Common myeloid progenitor, CD34-positive (primary cell): ENCODE data around the gene WNT16.
"Not testable (repeated sequence)": the region's sequence is repeated elsewhere in the genome, so short reads cannot be mapped to it uniquely, and the experiment has no call there.

ENCODE experiments used
- CTCF ChIA-PET: fragments of 350-600 bp; sonication (Branson Sonifier 250); formaldehyde crosslinking; loops from one replicate; lab custom pipeline; 2021; ENCODE audit warnings: antibody characterized with exemption; lab: Charles Lee
- POLR2A ChIA-PET: fragments of 350-600 bp; sonication (Branson Sonifier 250); formaldehyde crosslinking; loops from one replicate; lab custom pipeline; 2021; ENCODE audit warnings: antibody characterized with exemption; lab: Charles Lee
- DNase-seq, 3 donors: peaks; one replicate each; pipeline versions ENCODE4 v3.0.0 to v3.0.0-alpha.2; 2013
- H3K27ac ChIP-seq, 2 experiments: 1 replicate in 1 of 2; 2 replicates in 1 of 2; pipeline ENCODE4 v1.7.0; 2013; ENCODE audit warnings: inconsistent platforms in 2 of 2, low read length in 2 of 2, mild to moderate bottlenecking in 2 of 2, low read depth in 1 of 2, moderate library complexity in 1 of 2; ENCODE audit not compliant: severe bottlenecking in 2 of 2, insufficient read depth in 1 of 2, poor library complexity in 1 of 2
- H3K27me3 ChIP-seq, 5 experiments: replicated peaks in 2 of 5; 1 replicate in 3 of 5; 2 replicates in 2 of 5; pipeline versions ENCODE4 v1.6.1 to v1.7.0; 2013; ENCODE audit warnings: low read length in 4 of 5, mild to moderate bottlenecking in 2 of 5, moderate library complexity in 2 of 5, inconsistent platforms in 1 of 5; ENCODE audit not compliant: insufficient read depth in 5 of 5, control insufficient read depth in 4 of 5
- H3K36me3 ChIP-seq, 4 experiments: 1 replicate in 2 of 4; 2 replicates in 2 of 4; pipeline versions ENCODE4 v1.6.1 to v1.7.0; 2013; ENCODE audit warnings: low read length in 3 of 4, control low read depth in 1 of 4, mild to moderate bottlenecking in 1 of 4; ENCODE audit not compliant: control insufficient read depth in 4 of 4, insufficient read depth in 4 of 4
- H3K4me1 ChIP-seq, 4 experiments: 1 replicate in 3 of 4; 2 replicates in 1 of 4; pipeline versions ENCODE4 v1.6.1 to v1.7.1; 2013; ENCODE audit warnings: low read length in 3 of 4, mild to moderate bottlenecking in 3 of 4, control low read depth in 1 of 4, inconsistent platforms in 1 of 4, moderate library complexity in 1 of 4; ENCODE audit not compliant: control insufficient read depth in 4 of 4, insufficient read depth in 4 of 4; ENCODE audit errors: control extremely low read depth in 1 of 4
- H3K4me3 ChIP-seq, 7 experiments: 1 replicate in 4 of 7; 2 replicates in 3 of 7; pipeline versions ENCODE4 v1.5.1 to v1.7.0; 2013; ENCODE audit warnings: mild to moderate bottlenecking in 7 of 7, low read length in 6 of 7, moderate library complexity in 6 of 7, inconsistent platforms in 2 of 7, low read depth in 2 of 7, control low read depth in 1 of 7; ENCODE audit not compliant: insufficient read depth in 4 of 7, control insufficient read depth in 1 of 7; ENCODE audit errors: extremely low read depth in 1 of 7
- H3K9me3 ChIP-seq, 5 experiments: 1 replicate in 4 of 5; 2 replicates in 1 of 5; pipeline versions ENCODE4 v1.6.1 to v1.7.1; 2013; ENCODE audit warnings: low read length in 4 of 5, mild to moderate bottlenecking in 2 of 5, inconsistent platforms in 1 of 5, low read depth in 1 of 5, moderate library complexity in 1 of 5; ENCODE audit not compliant: control insufficient read depth in 4 of 5, insufficient read depth in 2 of 5; ENCODE audit errors: control extremely low read depth in 1 of 5
- WGBS: methylation state at CpG from one replicate; pipeline ENCODE4 v1.1.5; 2013; ENCODE audit not compliant: insufficient coverage; 5-methylcytosine and 5-hydroxymethylcytosine counted together

Gene WNT16

DNA sequence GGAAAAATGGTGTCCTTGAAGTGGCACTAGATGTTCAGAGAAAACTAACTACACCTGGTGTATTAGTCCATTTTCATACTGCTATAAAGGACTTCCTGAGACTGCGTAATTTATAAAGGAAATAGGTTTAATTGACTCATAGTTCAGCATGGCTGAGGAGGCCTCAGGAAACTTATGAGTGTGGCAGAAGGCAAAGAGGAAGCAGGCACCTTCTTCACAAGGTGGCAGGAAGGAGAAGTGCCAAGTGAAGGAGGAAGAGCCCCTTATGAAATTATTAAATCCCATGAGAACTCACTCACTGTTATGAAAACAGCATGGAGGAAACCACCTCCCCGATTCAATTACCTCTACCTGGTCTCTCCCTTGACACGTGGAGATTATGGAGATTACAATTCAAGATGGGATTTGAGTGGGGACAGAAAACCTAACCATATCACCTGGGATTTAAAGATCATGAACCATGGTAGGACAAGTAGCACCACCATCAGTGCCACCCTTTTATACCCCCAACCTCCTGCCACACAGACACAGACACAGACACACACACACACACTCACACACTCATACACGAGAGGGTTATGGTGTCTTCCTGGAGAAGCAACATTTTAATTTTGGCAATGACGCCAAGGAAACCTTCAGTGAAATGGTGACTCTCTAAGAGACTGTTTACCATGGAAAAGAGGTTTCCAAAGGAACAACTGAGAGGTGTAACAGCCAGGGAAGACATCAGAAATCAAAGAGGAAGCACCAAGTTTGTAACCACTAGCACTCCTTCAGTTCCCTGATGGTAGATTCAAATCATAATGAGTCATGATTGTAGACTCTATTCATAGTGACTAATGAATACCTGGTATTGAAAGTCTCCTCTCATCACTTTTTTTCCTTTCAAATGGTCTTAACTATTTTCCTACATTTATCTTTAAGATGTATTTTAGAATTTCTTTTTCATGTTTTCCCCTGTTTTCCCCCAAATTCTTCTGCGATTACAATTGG lies 41.8 kb upstream of the WNT16 start:
- 64% methylated on average over 2 of the region's 6 CpGs for WGBS
- CTCF ChIA-PET: no interaction called here

DNA sequence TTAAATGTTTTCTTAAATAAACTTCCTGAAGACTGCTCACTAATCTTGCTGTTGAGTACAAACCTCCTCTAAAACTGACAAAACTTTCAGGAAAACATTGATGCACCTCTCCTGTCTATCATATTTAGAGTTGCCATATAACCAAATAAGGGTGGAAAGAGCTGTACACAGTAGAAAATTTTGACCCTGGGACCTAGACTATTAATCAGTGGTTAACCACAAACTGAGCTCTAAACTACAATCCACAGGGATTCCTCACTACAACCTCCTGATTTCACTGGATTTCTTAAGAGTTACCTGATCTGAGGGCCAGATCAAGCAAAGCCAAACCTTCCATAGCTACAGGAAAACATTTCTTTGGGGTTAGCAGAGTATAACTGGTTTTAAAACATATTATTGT lies 39.9 kb upstream of the WNT16 start:
- Histone ChIP-seq H3K36me3 (peaks cover 0 to 11% (median 0%) of the 10 kb centered on the region in 4 experiments), H3K9me3 (peaks cover 0 to 15% (median 2%) of the 10 kb centered on the region in 5 experiments), H3K4me1 (peaks cover 0 to 3% (median 0%) of the 10 kb centered on the region in 4 experiments), H3K27ac (no peak overlapping the region), H3K4me3 (no peak overlapping the region), H3K27me3 (no peaks in the 10 kb centered on the region)
- CTCF ChIA-PET: no interaction called here
- POLR2A ChIA-PET: no interaction called here
- no peak for DNase-seq

More for the DNA sequence above, 41.8 kb upstream of the WNT16 start:
- Histone ChIP-seq H3K27ac (no peak overlapping the region), H3K27me3 (no peaks in the 10 kb centered on the region), H3K4me1 (peaks cover 0 to 3% (median 0%) of the 10 kb centered on the region in 4 experiments), H3K9me3 (peaks cover 0 to 19% (median 4%) of the 10 kb centered on the region in 5 experiments), H3K4me3 (no peak overlapping the region), H3K36me3 (peaks cover 0 to 17% (median 0%) of the 10 kb centered on the region in 4 experiments)
- POLR2A ChIA-PET: no interaction called here
- DNase-seq: peak in 2 of 3 donors; percentile 20 to 59

DNA sequence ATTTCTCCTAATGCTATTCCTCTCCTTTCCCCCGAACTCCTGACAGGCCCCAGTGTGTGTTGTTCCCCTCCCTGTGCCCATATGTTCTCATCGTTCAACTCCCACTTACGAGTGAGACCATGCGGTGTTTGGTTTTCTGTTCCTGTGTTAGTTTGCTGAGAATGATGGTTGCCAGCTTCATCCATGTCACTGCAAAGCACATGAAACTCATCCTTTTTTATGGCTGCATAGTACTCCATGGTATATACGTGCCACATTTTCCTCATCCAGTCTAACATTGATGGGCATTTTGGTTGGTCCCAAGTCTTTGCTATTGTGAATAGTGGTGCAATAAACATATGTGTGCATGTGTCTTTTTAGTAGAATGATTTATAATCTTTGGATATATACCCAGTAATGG lies 38.9 kb upstream of the WNT16 start:
- POLR2A ChIA-PET, H3K4me1 ChIP-seq, H3K4me3 ChIP-seq, CTCF ChIA-PET, DNase-seq, H3K36me3 ChIP-seq, H3K9me3 ChIP-seq, H3K27me3 ChIP-seq, H3K27ac ChIP-seq: not testable (repeated sequence)
- WGBS: 92% methylated on average over 2 of the region's 5 CpGs

DNA sequence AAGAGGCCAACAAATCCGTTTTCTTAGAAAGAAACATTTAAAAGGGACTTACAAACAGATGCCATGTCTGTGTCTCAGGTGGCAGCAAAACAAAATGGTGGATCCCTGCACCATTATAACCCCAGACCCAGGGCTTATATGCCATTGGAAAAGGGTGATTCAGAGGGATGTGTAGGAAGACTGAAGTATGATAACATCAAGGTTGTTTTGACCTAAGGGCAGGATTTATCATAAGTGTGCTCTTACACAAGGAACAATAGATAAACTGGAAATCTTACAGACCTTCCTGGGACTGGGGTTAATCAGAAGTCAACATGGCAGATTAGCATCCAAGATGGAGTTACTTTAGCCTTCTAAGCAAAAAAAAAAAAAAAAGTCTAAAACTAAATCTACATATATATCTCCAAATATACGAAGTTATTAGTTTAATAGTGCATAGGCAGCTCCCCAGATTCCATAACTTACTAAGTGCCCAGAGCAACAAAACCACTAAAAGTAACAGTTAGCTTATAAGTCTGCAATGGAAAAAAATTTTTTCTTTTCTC lies 34.3 kb upstream of the WNT16 start:
- no peaks in the 10 kb centered on the region for H3K4me1 ChIP-seq
- no peaks in the 10 kb centered on the region for H3K27me3 ChIP-seq
- H3K9me3 ChIP-seq: peaks cover 0 to 3% (median 0%) of the 10 kb centered on the region in 5 experiments
- 100% methylated on average over 1 of the region's 2 CpGs for WGBS
- DNase-seq: no peak
- H3K36me3 ChIP-seq: peaks cover 0 to 4% (median 0%) of the 10 kb centered on the region in 4 experiments
- CTCF ChIA-PET: no interaction called here
- H3K4me3 ChIP-seq: no peak overlapping the region
- POLR2A ChIA-PET: no interaction called here
- no peak overlapping the region for H3K27ac ChIP-seq

DNA sequence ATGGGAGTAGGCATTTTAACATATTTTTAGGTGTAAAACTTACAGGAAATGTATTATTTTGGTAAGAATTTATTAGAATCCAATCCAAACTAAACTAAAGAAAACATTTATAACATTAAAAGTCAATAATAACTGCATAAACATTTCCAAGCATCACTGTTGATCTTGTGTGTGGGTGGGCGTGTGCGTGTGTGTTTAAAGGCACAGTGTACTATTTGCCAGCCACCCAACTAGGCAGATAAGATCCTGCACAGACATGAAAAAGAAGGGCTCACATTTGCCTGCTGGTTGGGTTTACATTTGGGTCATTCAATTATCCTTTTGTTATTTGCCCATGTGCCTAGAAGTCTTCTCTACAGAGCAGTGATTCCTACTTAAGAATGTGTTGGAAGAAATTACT lies 31.0 kb upstream of the WNT16 start:
- Histone ChIP-seq H3K36me3 (peaks cover 0 to 4% (median 0%) of the 10 kb centered on the region in 4 experiments), H3K27ac (no peak overlapping the region), H3K9me3 (no peaks in the 10 kb centered on the region), H3K4me3 (no peak overlapping the region), H3K4me1 (no peaks in the 10 kb centered on the region), H3K27me3 (peaks cover 0 to 1% (median 0%) of the 10 kb centered on the region in 5 experiments)
- POLR2A ChIA-PET: interaction anchor here (0.7 kb wide), 2 partner anchors 95 to 251 kb away, joined by 3 to 10 read pairs; no protein-coding TSS in a partner anchor
- CTCF ChIA-PET: no interaction called here
- no CpG with 5 or more reads among the region's 2 CpGs for WGBS
- DNase-seq: no peak

DNA sequence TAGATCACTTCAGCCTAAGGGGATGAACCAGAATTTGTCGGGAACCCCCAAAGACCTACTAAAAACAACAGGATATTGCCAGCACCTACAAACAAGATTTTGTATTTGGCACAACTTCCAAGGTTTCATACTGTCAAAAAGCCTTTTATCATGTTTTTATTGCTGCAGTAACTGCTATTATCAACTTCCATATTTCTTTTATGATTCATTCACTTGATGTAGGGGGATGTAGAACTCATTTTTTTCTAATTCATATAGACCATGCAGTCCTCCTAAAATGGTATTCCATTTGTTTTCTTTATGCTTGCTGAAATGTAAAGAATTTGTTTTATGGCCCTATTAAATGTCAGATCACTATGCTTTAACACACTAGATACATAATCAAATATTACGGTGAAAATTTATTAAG lies 30.0 kb upstream of the WNT16 start:
- Histone ChIP-seq H3K27me3 (peaks cover 0 to 1% (median 0%) of the 10 kb centered on the region in 5 experiments), H3K9me3 (no peaks in the 10 kb centered on the region), H3K4me3 (no peak overlapping the region), H3K27ac (no peak overlapping the region), H3K36me3 (peaks cover 0 to 4% (median 0%) of the 10 kb centered on the region in 4 experiments), H3K4me1 (no peaks in the 10 kb centered on the region)
- ChIA-PET POLR2A (interaction anchor here (0.7 kb wide), 2 partner anchors 96 to 250 kb away, joined by 3 to 10 read pairs; no protein-coding TSS in a partner anchor), CTCF (no interaction called here)
- no CpG with 5 or more reads among the region's 2 CpGs for WGBS
- no peak for DNase-seq
